Measurements from ENCODE around the gene STARD9.
"Not testable (repeated sequence)": the region's sequence is repeated elsewhere in the genome, so short reads cannot be mapped to it uniquely, and the experiment has no call there.

STARD9 gene

GRCh38 chr15:42632105-42632675 is 56.8 kb downstream of the STARD9 start:
- no peak for DNase-seq

GRCh38 chr15:42640109-42640508 is 64.7 kb downstream of the STARD9 start:
- DNase-seq: no peak

GRCh38 chr15:42650208-42651066 is 75.0 kb downstream of the STARD9 start:
- DNase-seq: peak; percentile 17 to 38

- no peak for DNase-seq
These were observed 90.4 kb downstream of the STARD9 start for GRCh38 chr15:42665827-42666226.

GRCh38 chr15:42667855-42668254 is 92.4 kb downstream of the STARD9 start:
- DNase-seq: no peak

GRCh38 chr15:42670451-42670850 is 95.0 kb downstream of the STARD9 start:
- DNase-seq: no peak

- DNase-seq: no peak
These were observed 97.0 kb downstream of the STARD9 start for GRCh38 chr15:42672444-42672843.

- DNase-seq: no peak
These were observed 99.1 kb downstream of the STARD9 start for GRCh38 chr15:42674472-42674871.

GRCh38 chr15:42675021-42675420 is 99.6 kb downstream of the STARD9 start:
- DNase-seq: no peak

GRCh38 chr15:42679285-42680141 is 104.1 kb downstream of the STARD9 start:
- no peak for DNase-seq

- not testable (repeated sequence) for DNase-seq
These were observed 104.7 kb downstream of the STARD9 start for GRCh38 chr15:42680142-42680482.

- DNase-seq: no peak
These were observed 105.7 kb downstream of the STARD9 start for GRCh38 chr15:42681119-42681518.

- DNase-seq: no peak
These were observed 110.9 kb downstream of the STARD9 start for GRCh38 chr15:42686281-42686680.

GRCh38 chr15:42687740-42688139 is 112.3 kb downstream of the STARD9 start:
- DNase-seq: no peak

- DNase-seq: no peak
These were observed 112.9 kb downstream of the STARD9 start for GRCh38 chr15:42688301-42688700.

- no peak for DNase-seq
These were observed 115.9 kb downstream of the STARD9 start for GRCh38 chr15:42691308-42691707.

- no peak for DNase-seq
These were observed 116.4 kb downstream of the STARD9 start for GRCh38 chr15:42691770-42692169.

GRCh38 chr15:42692536-42692935 is 117.1 kb downstream of the STARD9 start:
- no peak for DNase-seq

- DNase-seq: no peak
These were observed 117.6 kb downstream of the STARD9 start for GRCh38 chr15:42692997-42693396.

- DNase-seq: no peak
These were observed 118.1 kb downstream of the STARD9 start for GRCh38 chr15:42693496-42693895.

- DNase-seq: no peak
These were observed 118.5 kb downstream of the STARD9 start for GRCh38 chr15:42693942-42694341.

- no peak for DNase-seq
These were observed 119.0 kb downstream of the STARD9 start for GRCh38 chr15:42694398-42694797.

GRCh38 chr15:42695527-42696071 is 120.2 kb downstream of the STARD9 start:
- no peak for DNase-seq
